OCI-M1 (cell line): ENCODE data around the gene IER3IP1.
A peak's percentile ranks its signal among the peaks of the same experiment; 100 is the strongest.
"Not testable (repeated sequence)": the region's sequence is repeated elsewhere in the genome, so short reads cannot be mapped to it uniquely, and the experiment has no call there.

Experiments used
- DNase-seq: peaks from one replicate; lab custom pipeline; 2025; lab: John Stamatoyannopoulos, UW

The IER3IP1 gene

DNA sequence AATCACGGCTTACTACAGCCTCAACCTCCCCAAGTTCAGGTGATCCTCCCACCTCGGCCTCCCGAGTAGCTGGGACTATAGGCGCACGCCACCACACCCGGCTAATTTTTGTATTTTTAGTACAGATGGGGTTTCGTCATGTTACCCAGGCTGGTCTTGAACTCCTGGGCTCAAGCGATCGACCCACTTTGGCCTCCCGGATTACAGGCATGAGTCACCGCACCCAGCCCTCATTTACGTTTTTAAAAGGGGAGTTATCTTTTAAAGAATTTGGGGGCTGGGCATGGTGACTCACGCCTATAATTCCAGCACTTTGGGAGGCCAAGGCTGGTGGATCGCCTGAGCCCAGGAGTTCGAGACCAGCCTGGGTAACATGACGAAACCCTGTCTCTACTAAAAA lies 17.8 kb downstream of the IER3IP1 start:
- not testable (repeated sequence) for DNase-seq

DNA sequence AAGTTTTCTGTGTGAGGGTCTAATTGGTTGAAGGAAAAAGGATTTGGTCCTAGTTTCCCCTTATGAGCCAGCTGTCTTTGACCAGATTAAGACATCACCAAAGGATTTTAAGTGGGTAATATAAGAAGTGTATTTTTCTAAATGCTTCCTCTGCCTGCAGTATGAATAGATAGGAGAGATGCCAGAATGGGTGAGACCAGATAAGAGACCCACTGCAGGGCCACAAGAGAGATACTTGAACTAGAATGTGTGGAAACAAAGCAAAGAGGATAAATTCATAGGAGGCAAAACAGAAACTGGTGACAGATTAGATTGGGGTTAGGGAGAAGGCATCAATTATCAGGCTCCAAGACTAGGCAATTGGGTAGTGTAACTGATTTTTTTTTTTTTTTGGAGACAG lies 24.7 kb downstream of the IER3IP1 start:
- DNase-seq: peak; percentile 89

DNA sequence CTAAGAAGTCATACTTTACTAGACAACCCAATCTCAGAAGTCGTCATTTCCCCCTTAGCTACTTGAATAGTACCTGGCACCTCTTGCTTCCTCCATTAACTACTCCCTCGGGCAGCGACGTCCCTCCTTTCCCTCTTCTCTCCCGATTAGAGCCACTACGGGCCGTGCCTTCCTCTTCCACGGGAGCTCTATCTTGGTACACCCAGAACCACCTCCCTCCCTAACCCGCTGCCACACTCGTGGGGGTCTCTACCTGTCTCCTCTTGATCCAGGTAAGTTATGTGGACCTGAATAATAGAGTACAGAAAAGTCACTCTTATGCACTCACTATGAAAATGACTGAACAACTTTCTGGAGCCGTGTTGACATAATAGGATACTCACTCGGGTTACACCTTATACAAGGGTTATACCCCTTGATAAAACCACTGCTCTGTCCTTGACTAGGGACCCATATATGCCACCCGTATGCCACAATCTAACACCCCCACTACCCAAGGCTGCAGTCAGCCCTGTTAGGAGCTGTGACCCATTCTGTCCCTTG lies 25.3 kb downstream of the IER3IP1 start:
- peak; percentile 69 for DNase-seq

DNA sequence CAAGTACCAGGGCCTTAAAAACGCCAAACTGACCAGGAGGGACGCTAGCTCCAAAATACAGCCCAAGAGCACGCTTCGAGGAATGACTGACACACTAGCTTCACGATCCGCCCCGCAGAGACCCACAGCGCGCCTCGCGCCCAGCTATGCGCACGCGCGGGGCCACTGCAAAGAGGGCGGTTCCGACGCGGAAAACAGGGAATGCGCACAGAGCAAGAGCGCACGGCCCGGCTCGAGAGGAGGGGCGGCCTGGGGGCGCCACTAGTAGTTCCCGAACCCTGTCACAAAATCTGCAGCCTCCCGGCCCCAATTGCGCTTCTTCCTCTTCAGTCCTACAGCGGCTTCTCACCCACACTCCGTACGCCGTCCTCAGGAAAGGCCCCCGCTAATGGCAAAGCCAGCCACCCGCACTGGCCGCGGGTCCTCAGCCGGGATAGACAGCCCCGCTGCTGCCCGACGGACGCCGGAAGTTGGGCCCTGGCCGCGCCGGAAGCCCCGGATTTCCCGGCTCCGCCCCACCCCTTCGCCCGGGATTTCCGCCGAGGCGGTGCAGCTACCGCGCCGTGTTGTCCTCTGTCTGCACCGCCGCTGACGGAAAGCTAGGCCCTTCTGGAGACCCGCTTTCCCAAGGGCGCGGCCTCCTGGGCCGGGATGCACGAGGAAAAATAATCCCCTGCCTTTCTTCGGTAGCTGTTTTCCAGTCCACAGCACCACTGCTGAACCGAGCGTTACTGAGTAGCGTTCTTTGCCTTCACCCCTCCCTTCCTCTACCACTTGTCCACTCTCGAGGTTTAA lies 25.9 kb downstream of the IER3IP1 start, which contains the start of gene HDHD2:
HDHD2 (minus strand) TSS at position 472 of the 795 bp plus-strand sequence. CDS start 14,061 bp downstream, outside the sequence.
- DNase-seq: peak; percentile 84

GRCh38 chr18:47149457-47150028 lies 26.6 kb downstream of the IER3IP1 start:
- DNase-seq: peak; percentile 61

DNA sequence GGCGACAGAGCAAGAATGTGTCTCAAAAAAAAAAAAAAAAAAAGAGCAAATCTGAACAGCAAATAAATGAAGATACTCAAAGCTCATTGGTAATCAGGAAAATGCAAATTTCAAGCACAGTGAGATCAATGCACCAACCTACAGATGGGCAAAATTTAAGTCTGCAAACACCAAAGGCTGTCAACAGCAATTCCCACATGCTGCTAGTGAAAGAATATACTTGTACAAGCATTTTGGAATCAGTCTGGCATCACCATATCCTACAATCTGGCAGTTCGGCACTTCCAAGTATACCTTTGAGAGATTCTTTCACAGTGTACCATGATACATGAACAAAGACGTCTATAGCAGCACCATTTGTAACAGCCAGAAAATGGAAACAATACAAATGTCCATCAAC lies 30.0 kb downstream of the IER3IP1 start:
- no peak for DNase-seq

DNA sequence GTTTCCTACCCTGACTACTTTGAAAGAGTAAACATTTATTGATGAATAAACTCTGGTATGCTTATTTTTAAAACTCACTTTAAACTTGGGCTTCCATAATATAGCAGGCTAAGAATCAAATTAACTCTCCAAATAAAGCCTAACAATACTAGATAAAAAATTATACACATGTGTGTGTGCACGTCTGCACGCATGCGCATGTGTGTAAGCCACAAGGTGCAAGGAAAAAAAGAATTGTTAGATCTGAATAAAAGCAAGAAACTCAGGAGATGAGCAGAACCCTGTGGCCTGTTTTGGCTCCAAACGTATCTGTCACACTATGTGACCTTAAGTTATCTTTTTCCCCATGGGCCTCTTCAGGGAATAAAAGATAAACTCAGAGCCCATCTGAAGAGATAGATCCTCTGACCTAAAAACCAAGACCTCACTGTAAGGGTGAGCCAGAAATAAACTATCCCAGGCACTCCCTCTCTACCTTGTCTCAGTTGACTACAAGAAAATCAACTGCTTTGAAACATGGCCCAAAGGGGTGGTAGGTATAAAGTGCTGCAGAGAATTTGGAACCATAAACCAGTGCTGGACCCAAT lies 32.2 kb downstream of the IER3IP1 start:
- peak; percentile 7 for DNase-seq

GRCh38 chr18:47143153-47143552 lies 33.0 kb downstream of the IER3IP1 start:
- no peak for DNase-seq

DNA sequence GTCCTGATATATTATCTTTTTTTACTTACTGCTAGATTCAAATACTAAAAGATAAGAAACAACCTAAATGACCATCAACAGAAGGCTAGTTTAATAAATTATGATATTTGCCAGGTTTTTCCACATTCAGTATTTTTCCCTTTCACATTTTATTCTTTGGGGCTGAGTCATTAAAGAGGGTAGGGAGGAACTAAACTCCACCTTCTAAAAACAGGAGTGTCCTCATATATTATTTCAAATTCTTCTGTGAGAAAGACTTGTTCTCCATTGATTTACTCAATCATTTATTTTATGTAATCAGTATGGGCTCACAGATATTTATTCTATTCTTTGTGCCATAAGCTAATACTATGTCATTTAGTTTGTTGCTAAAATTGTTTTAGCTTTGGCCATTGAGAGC lies 34.9 kb downstream of the IER3IP1 start:
- no peak for DNase-seq

- DNase-seq: no peak
These were observed 55.0 kb downstream of the IER3IP1 start for GRCh38 chr18:47121146-47121545.

- peak; percentile 11 for DNase-seq
These were observed 55.7 kb downstream of the IER3IP1 start for GRCh38 chr18:47120428-47120827.

- DNase-seq: no peak
These were observed 57.2 kb downstream of the IER3IP1 start for GRCh38 chr18:47118981-47119380.

DNA sequence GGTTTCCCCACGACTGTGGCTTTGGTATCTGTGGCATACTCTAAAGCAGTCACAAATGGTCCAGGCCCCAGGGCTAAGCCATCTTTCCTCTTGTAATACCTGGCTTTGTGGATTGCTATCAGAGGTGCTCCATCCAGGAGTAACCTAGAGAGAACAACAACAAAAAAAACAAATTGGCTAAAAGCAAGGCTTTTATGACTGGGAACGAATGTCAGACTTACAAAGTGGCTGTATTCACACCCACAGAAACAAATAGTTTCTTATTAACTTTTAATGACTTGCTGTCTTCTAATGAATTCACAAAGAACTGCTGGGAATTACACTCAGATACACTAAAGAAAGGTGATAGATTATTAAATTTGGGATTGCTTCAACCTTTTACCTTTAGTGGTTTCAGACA lies 61.0 kb downstream of the IER3IP1 start:
- DNase-seq: no peak

DNA sequence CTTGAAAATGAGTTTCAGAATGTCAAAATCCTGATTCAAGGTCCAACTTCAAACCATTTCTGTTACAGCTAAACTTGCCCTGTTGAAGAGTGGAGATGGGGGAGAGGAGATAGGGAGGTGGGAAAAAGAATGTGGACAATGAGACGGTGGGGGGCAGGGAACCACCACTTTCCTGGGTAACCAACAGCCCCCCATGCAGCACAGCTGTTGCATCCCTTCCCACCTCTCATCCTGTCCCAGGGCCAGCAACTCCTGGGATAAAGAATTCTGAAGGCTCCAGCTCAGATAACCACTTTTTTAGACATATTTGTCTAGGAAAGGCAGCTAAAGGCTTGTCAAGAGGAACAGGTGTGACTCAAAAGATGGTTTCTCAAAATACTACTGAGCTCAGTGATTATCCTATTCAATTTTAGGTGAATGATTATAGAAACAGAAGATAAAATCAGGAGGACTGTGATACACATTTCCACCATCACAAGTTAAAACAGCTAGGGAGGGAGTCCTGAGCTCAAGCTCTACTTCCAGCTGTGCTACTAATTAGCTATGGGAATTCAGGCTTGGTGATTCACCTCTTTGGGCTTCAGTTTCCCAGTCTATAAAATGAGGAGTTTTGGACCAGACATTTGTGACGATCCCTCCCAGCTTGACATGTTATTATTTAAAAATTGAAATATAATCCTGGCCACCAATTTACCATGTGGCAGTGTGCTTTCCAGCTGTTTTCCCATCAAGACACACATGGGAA lies 62.2 kb downstream of the IER3IP1 start:
- no peak for DNase-seq

- no peak for DNase-seq
These were observed 65.5 kb downstream of the IER3IP1 start for GRCh38 chr18:47110492-47111274.

DNA sequence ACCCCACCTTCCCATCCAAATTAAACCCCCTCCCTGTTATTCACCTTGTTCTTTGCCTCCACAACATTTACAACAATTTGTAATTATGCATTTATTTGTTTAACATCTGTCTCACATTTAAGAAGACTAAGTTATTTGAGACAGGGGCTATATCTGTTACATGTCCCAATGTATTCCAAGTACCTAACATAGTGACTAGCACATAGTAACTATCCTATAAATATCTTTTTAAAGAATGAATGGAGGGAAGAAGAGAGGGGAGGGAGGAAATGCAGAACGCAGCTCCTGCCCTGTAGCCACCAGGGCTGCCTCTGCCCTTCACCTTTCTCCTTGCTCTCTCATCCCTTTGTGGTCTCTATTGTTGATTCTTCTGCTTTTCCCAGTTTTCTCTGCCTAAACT lies 66.4 kb downstream of the IER3IP1 start:
- DNase-seq: no peak

DNA sequence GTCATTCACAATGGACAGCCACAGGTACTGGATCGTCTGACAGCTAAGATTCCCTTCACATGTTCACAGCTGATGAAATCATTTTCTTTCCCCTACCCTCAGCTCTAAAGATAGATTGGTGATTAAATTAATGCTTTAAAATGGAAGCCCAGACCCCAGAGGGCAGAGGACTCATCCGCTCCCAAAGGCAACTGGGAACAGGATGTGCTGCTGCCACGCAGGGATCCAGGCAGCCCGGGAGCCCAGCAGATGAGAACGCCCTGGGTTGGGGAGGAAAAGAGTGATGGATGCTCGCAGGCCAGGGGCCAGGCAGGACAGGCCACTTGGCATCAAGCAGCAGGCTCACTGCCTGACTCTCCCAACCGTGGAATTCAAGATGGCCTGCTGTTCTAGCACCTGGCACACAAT lies 67.2 kb downstream of the IER3IP1 start:
- no peak for DNase-seq

- no peak for DNase-seq
These were observed 67.8 kb downstream of the IER3IP1 start for GRCh38 chr18:47108373-47108772.
